ENCODE measurements around the gene UGT1A5. TPM values are rescaled to one million over a fixed set of nuclear protein-coding genes. Genes with fewer than 3 reads are reported as not detected.

Gene UGT1A5
- polyA plus RNA-seq, 1 donor (not counting 4 experiments of a cell fraction or from before 2014, with no cell fraction given) = 1.3 TPM

GRCh38 chr2:233796254-233796653, 83.5 kb downstream of the UGT1A5 start:
- H3K79me2 ChIP-seq (ENCODE audit: control insufficient read depth, insufficient read depth, low read length) = no peaks in the 10 kb centered on the region
- no peak overlapping the region for H3K4me3 ChIP-seq (ENCODE audit: control insufficient read depth in 2 of 3, extremely low read depth in 1 of 3, insufficient read depth in 2 of 3, low read depth in 1 of 3, low read length in 3 of 3)
- FAIRE-seq (no peak), DNase-seq (ENCODE audit: low read depth, low spot score) (no peak)
- H3K27me3 ChIP-seq (ENCODE audit: control insufficient read depth, extremely low read depth, insufficient read depth, low read length) = no peaks in the 10 kb centered on the region
- TF ChIP-seq EZH2 (IDR thresholded peaks at IDR 0.05; ENCODE audit: low read length) = no peak
- TF ChIP-seq, protein P1, sequence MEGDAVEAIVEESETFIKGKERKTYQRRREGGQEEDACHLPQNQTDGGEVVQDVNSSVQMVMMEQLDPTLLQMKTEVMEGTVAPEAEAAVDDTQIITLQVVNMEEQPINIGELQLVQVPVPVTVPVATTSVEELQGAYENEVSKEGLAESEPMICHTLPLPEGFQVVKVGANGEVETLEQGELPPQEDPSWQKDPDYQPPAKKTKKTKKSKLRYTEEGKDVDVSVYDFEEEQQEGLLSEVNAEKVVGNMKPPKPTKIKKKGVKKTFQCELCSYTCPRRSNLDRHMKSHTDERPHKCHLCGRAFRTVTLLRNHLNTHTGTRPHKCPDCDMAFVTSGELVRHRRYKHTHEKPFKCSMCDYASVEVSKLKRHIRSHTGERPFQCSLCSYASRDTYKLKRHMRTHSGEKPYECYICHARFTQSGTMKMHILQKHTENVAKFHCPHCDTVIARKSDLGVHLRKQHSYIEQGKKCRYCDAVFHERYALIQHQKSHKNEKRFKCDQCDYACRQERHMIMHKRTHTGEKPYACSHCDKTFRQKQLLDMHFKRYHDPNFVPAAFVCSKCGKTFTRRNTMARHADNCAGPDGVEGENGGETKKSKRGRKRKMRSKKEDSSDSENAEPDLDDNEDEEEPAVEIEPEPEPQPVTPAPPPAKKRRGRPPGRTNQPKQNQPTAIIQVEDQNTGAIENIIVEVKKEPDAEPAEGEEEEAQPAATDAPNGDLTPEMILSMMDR (optimal IDR thresholded peaks at IDR 0.05 in 1 of 3, IDR thresholded peaks at IDR 0.05 in 1 of 3, conservative IDR thresholded peaks at IDR 0.05 in 1 of 3; ENCODE audit: extremely low read depth in 1 of 3, insufficient read depth in 2 of 3, low read length in 3 of 3) = no peak
- no peak overlapping the region for H3K9ac ChIP-seq (ENCODE audit: control insufficient read depth, extremely low read depth, insufficient read depth, low read length)
- dilution Hi-C loops (cut with MboI; ENCODE audit: extremely low pct_ligation_motif_present, low sequenced_read_pairs) = no loop called here
- no peaks in the 10 kb centered on the region for H3K9me3 ChIP-seq (ENCODE audit: control insufficient read depth, low read depth, low read length)
- H3K4me1 ChIP-seq (ENCODE audit: control insufficient read depth, extremely low read depth, insufficient read depth, low read length) = peaks cover 7% of the 10 kb centered on the region
- no peaks in the 10 kb centered on the region for H3K9me1 ChIP-seq (ENCODE audit: control insufficient read depth, extremely low read depth, insufficient read depth, low read length)
- no peak overlapping the region for H3K4me2 ChIP-seq (ENCODE audit: control insufficient read depth, extremely low read depth, insufficient read depth, low read depth, low read length)
- no peak overlapping the region for H2AFZ ChIP-seq (ENCODE audit: control insufficient read depth, low read length)
- no peaks in the 10 kb centered on the region for H4K20me1 ChIP-seq (ENCODE audit: control insufficient read depth, extremely low read depth, insufficient read depth, low read length)
- no peaks in the 10 kb centered on the region for H3K36me3 ChIP-seq (ENCODE audit: control insufficient read depth in 2 of 2, extremely low read depth in 1 of 2, insufficient read depth in 2 of 2, low read length in 2 of 2)
- no peak overlapping the region for H3K27ac ChIP-seq (ENCODE audit: control insufficient read depth, insufficient read depth, low read length)

DNA sequence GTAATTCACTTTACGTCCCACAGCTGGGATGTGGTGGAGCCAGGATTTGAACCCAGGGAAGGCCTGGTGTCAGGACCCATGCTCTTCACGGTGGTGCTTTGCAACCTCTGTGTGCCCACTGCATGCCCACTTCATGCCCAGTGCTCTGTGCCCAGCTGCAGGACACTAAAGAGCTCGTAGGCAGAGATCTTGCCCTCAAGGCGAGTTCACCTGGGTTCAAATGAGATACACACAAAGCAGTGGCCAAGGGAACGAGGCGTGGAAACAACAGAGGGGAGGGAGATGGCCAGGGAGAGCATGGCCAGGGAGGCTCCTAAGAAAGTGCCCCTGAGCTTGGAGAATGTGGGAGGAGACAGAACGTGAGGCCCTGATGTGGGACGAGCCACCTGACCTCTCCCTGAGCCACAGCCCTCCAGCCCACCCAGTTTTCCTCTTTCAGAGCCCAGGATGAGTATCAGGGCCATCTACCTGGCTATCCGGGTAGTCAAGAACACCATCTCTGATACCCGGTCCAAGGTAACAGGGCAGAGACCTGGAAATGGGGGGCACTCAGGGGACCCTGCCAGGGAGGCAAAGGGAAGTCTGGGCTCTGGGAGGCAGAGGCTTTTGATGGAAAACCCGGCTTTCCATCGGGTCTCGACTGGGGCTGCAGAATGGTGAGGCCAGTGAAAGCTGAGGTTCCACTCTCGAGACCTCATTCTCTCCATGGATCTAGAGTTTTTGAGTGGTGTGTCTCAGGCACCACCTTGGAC, 85.8 kb downstream of the UGT1A5 start:
- peaks cover 9% of the 10 kb centered on the region for H3K4me1 ChIP-seq (ENCODE audit: control insufficient read depth, extremely low read depth, insufficient read depth, low read length)
- no peaks in the 10 kb centered on the region for H3K9me3 ChIP-seq (ENCODE audit: control insufficient read depth, low read depth, low read length)
- H3K9me1 ChIP-seq (ENCODE audit: control insufficient read depth, extremely low read depth, insufficient read depth, low read length) = no peaks in the 10 kb centered on the region
- H3K79me2 ChIP-seq (ENCODE audit: control insufficient read depth, insufficient read depth, low read length) = no peaks in the 10 kb centered on the region
- H3K9ac ChIP-seq (ENCODE audit: control insufficient read depth, extremely low read depth, insufficient read depth, low read length) = no peak overlapping the region
- no peaks in the 10 kb centered on the region for H4K20me1 ChIP-seq (ENCODE audit: control insufficient read depth, extremely low read depth, insufficient read depth, low read length)
- no peak overlapping the region for H3K27ac ChIP-seq (ENCODE audit: control insufficient read depth, insufficient read depth, low read length)
- H3K27me3 ChIP-seq (ENCODE audit: control insufficient read depth, extremely low read depth, insufficient read depth, low read length) = peaks cover under 1% of the 10 kb centered on the region
- H3K4me3 ChIP-seq (ENCODE audit: control insufficient read depth in 2 of 3, extremely low read depth in 1 of 3, insufficient read depth in 2 of 3, low read depth in 1 of 3, low read length in 3 of 3) = no peak overlapping the region
- no peaks in the 10 kb centered on the region for H3K36me3 ChIP-seq (ENCODE audit: control insufficient read depth in 2 of 2, extremely low read depth in 1 of 2, insufficient read depth in 2 of 2, low read length in 2 of 2)
- no peak for TF ChIP-seq EZH2 (IDR thresholded peaks at IDR 0.05; ENCODE audit: low read length)
- TF ChIP-seq, protein P1 (optimal IDR thresholded peaks at IDR 0.05 in 1 of 3, IDR thresholded peaks at IDR 0.05 in 1 of 3, conservative IDR thresholded peaks at IDR 0.05 in 1 of 3; ENCODE audit: extremely low read depth in 1 of 3, insufficient read depth in 2 of 3, low read length in 3 of 3) = no peak
- FAIRE-seq (no peak), DNase-seq (ENCODE audit: low read depth, low spot score) (no peak)
- dilution Hi-C loops (cut with MboI; ENCODE audit: extremely low pct_ligation_motif_present, low sequenced_read_pairs) = no loop called here
- H3K4me2 ChIP-seq (ENCODE audit: control insufficient read depth, extremely low read depth, insufficient read depth, low read depth, low read length) = no peak overlapping the region
- no peak overlapping the region for H2AFZ ChIP-seq (ENCODE audit: control insufficient read depth, low read length)

All from keratinocyte (primary cell).